Caco-2 (cell line): Measurements from ENCODE around the gene KCNIP4. TPM values are rescaled to one million over a fixed set of nuclear protein-coding genes. Genes with fewer than 3 reads are reported as not detected.

Source experiments
- BruUV-seq: library from RNA; stranded (reverse); fragments of 400-500 nt; replicated peaks from 2 replicates; lab custom pipeline; 2021; lab: Mats Ljungman, UMichigan
- CTCF ChIA-PET: fragments of 300-600 bp; sonication (Branson Sonifier 250); formaldehyde crosslinking; loops from one replicate; lab custom pipeline; 2022; ENCODE audit warnings: antibody characterized with exemption; lab: Charles Lee
- POLR2A ChIA-PET: fragments of 300-600 bp; sonication (Branson Sonifier 250); formaldehyde crosslinking; loops from one replicate; lab custom pipeline; 2022; ENCODE audit warnings: antibody characterized with exemption; lab: Charles Lee
- DNase-seq, 2 experiments: peaks; one replicate each; pipeline versions ENCODE4 v3.0.0 to v3.0.0-alpha.2; 2020 to 2022
- H3K27me3 ChIP-seq: replicated peaks from 2 replicates; pipeline ENCODE4 v1.6.0; 2011; ENCODE audit warnings: low read length; ENCODE audit not compliant: control insufficient read depth, insufficient read depth
- H3K36me3 ChIP-seq: 2 replicates; pipeline ENCODE4 v1.5.1; 2011; ENCODE audit warnings: low read length; ENCODE audit not compliant: control insufficient read depth, insufficient read depth
- H3K4me1 ChIP-seq: fragments of 250-450 bp; sonication (Bioruptor Pico); 2 replicates; pipeline ENCODE4 v1.5.1; 2020; ENCODE audit warnings: mild to moderate bottlenecking
- H3K4me3 ChIP-seq: 2 replicates; pipeline ENCODE4 v1.5.1; 2011; ENCODE audit warnings: low read depth, mild to moderate bottlenecking, control low read depth, low read length
- H3K9me3 ChIP-seq: fragments of 250-450 bp; sonication (Bioruptor Pico); 2 replicates; pipeline ENCODE4 v1.5.1; 2020; ENCODE audit warnings: mild to moderate bottlenecking, moderate library complexity
- H3K27ac Mint-ChIP-seq: one replicate; pipeline ENCODE4 v1.8.0; 2022; ENCODE audit warnings: mixed read lengths; ENCODE audit not compliant: unreplicated experiment
- H3K27me3 Mint-ChIP-seq: one replicate; pipeline ENCODE4 v1.8.0; 2022; ENCODE audit warnings: mixed read lengths; ENCODE audit not compliant: insufficient read depth, unreplicated experiment
- H3K36me3 Mint-ChIP-seq: one replicate; pipeline ENCODE4 v1.8.0; 2022; ENCODE audit warnings: mild to moderate bottlenecking, mixed read lengths; ENCODE audit not compliant: insufficient read depth, unreplicated experiment
- H3K4me1 Mint-ChIP-seq: one replicate; pipeline ENCODE4 v1.8.0; 2022; ENCODE audit warnings: low read depth, mixed read lengths; ENCODE audit not compliant: unreplicated experiment
- H3K4me3 Mint-ChIP-seq: one replicate; pipeline ENCODE4 v1.8.0; 2022; ENCODE audit warnings: mild to moderate bottlenecking, moderate library complexity, mixed read lengths; ENCODE audit not compliant: unreplicated experiment
- H3K9me3 Mint-ChIP-seq: one replicate; pipeline ENCODE4 v1.8.0; 2022; ENCODE audit warnings: mixed read lengths; ENCODE audit not compliant: unreplicated experiment
- CTCF ChIP-seq, 2 experiments: fragments of 200-600 bp in 1 of 2; IDR thresholded peaks; 1 replicate in 1 of 2; 2 replicates in 1 of 2; pipeline versions ENCODE4 v1.5.1 to v1.8.0; 2011 to 2022; ENCODE audit warnings: antibody characterized with exemption in 1 of 2, control low read depth in 1 of 2, inconsistent platforms in 1 of 2, low read depth in 1 of 2, low read length in 1 of 2, mild to moderate bottlenecking in 1 of 2, moderate library complexity in 1 of 2; ENCODE audit not compliant: insufficient read depth in 1 of 2, severe bottlenecking in 1 of 2, unreplicated experiment in 1 of 2
- intact Hi-C: fragments of 100-400 bp; cut with micrococcal nuclease; formaldehyde crosslinking; loops from one replicate; pipeline ENCODE4 v1.10.0; 2022; ENCODE audit not compliant: unreplicated experiment
- total RNA-seq: library from RNA; stranded (reverse); gene quantifications from 2 replicates; pipeline ENCODE4 v1.2.3, GENCODE V29; 2022

KCNIP4 gene
- total RNA-seq, 1 experiment from 2014 or later, result not detected

GRCh38 chr4:20987191-20987590 is 961.4 kb downstream of the KCNIP4 start:
- no peaks in the 10 kb centered on the region for H3K27me3 ChIP-seq
- ChIA-PET POLR2A (no interaction called here), CTCF (no interaction called here)
- H3K27ac Mint-ChIP-seq, result no peak overlapping the region
- no peaks in the 10 kb centered on the region for H3K9me3 ChIP-seq
- H3K4me3 ChIP-seq, result no peak overlapping the region
- no peaks in the 10 kb centered on the region for H3K36me3 Mint-ChIP-seq
- no TSS peak for BruUV-seq
- peaks cover 4% of the 10 kb centered on the region for H3K27me3 Mint-ChIP-seq
- TF ChIP-seq CTCF (IDR thresholded peaks at IDR 0.05; ENCODE audit: insufficient read depth in 1 of 2, low read depth in 1 of 2, low read length in 1 of 2, severe bottlenecking in 1 of 2, unreplicated experiment in 1 of 2), result no peak
- H3K36me3 ChIP-seq, result no peaks in the 10 kb centered on the region
- no peaks in the 10 kb centered on the region for H3K9me3 Mint-ChIP-seq
- no peak overlapping the region for H3K4me3 Mint-ChIP-seq
- no peak for DNase-seq
- no peaks in the 10 kb centered on the region for H3K4me1 ChIP-seq
- H3K4me1 Mint-ChIP-seq, result no peaks in the 10 kb centered on the region
- intact Hi-C loops, result loop anchor here (10.0 kb wide), 1 partner anchor 478 kb away; no protein-coding TSS in a partner anchor

- CTCF ChIA-PET, result no interaction called here
- no peaks in the 10 kb centered on the region for H3K36me3 ChIP-seq
- BruUV-seq, result no TSS peak
- Mint-ChIP-seq H3K4me3 (peak overlapping the region; percentile 22), H3K27me3 (peaks cover 10% of the 10 kb centered on the region), H3K27ac (no peak overlapping the region), H3K9me3 (no peaks in the 10 kb centered on the region), H3K4me1 (no peaks in the 10 kb centered on the region), H3K36me3 (no peaks in the 10 kb centered on the region)
- no peak for TF ChIP-seq CTCF (IDR thresholded peaks at IDR 0.05; ENCODE audit: insufficient read depth in 1 of 2, low read depth in 1 of 2, low read length in 1 of 2, severe bottlenecking in 1 of 2, unreplicated experiment in 1 of 2)
- no peaks in the 10 kb centered on the region for H3K4me1 ChIP-seq
- H3K27me3 ChIP-seq, result no peaks in the 10 kb centered on the region
- POLR2A ChIA-PET, result no interaction called here
- DNase-seq, result no peak
- H3K4me3 ChIP-seq, result no peak overlapping the region
- intact Hi-C loops, result loop anchor here (10.0 kb wide), 1 partner anchor 480 kb away; no protein-coding TSS in a partner anchor
- H3K9me3 ChIP-seq, result no peaks in the 10 kb centered on the region
These were observed 964.1 kb downstream of the KCNIP4 start for GRCh38 chr4:20984576-20984836.

DNA sequence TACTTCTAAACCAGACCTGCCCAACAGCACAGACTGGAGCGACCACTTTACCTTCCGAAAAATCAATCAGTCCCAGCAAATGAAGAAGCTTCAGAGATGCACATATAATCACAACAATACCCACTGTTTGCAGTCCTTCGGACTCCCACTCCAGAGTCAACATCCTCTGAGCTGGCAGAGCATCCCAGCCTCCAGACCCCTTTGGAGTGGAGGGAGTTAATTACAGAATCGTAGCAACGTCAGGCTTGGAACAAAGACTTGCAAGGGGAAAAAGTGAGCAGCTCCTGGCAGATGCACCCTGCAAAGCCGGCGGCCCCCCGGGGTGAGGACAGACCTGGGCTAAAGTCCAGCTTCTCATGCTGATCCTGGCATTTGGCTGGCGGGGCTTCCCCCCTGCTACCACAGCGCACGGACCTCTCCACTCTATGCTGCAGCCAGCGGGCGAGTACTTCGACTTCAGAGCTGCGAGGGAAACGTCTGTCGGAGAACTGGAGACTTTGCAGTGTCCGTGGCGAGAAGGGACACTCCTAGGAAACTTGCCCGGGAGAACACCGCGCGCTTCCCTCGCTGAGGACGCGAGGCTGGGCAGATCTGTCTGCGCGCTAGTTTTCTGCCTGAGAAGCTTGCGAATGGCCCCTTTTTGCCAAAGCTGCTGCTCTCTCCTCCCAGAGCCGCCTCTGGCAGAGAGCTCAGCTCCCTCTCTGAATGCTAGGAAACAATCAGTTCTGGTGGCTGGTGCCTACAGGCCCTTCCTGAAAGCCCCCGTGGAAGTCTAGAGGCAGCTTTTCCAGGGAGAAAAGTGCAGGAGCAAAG is 964.6 kb downstream of the KCNIP4 start:
- Mint-ChIP-seq H3K27ac (no peak overlapping the region), H3K36me3 (no peaks in the 10 kb centered on the region), H3K4me1 (no peaks in the 10 kb centered on the region), H3K27me3 (peaks cover 10% of the 10 kb centered on the region), H3K9me3 (no peaks in the 10 kb centered on the region), H3K4me3 (peak overlapping the region; percentile 22)
- no peak for TF ChIP-seq CTCF (IDR thresholded peaks at IDR 0.05; ENCODE audit: insufficient read depth in 1 of 2, low read depth in 1 of 2, low read length in 1 of 2, severe bottlenecking in 1 of 2, unreplicated experiment in 1 of 2)
- ChIA-PET CTCF (interaction anchor here (0.5 kb wide), 1 partner anchor 81 kb away, joined by 3 read pairs; no protein-coding TSS in a partner anchor), POLR2A (no interaction called here)
- H3K36me3 ChIP-seq, result no peaks in the 10 kb centered on the region
- H3K4me3 ChIP-seq, result no peak overlapping the region
- BruUV-seq, result no TSS peak
- intact Hi-C loops, result loop anchor here (10.0 kb wide), 1 partner anchor 481 kb away; no protein-coding TSS in a partner anchor
- no peaks in the 10 kb centered on the region for H3K27me3 ChIP-seq
- H3K9me3 ChIP-seq, result no peaks in the 10 kb centered on the region
- no peaks in the 10 kb centered on the region for H3K4me1 ChIP-seq
- DNase-seq, result peak in 1 of 2 experiments; percentile 1
